Hepatocyte (in vitro differentiated cells): Measurements from ENCODE around the gene RINL.

Source experiments
- CTCF ChIP-seq: fragments of 200-600 bp; sonication (generic); IDR thresholded peaks from 2 replicates; pipeline ENCODE4 v1.5.1; 2016; ENCODE audit warnings: antibody characterized with exemption, mild to moderate bottlenecking; ENCODE audit not compliant: poor library complexity
- EZH2phosphoT487 ChIP-seq: fragments of 200-600 bp; sonication (generic); IDR thresholded peaks from one replicate; pipeline ENCODE4 v1.6.1; 2018; ENCODE audit warnings: antibody characterized with exemption, mild to moderate bottlenecking, low read depth, moderate library complexity; ENCODE audit not compliant: unreplicated experiment, severe bottlenecking

DNA sequence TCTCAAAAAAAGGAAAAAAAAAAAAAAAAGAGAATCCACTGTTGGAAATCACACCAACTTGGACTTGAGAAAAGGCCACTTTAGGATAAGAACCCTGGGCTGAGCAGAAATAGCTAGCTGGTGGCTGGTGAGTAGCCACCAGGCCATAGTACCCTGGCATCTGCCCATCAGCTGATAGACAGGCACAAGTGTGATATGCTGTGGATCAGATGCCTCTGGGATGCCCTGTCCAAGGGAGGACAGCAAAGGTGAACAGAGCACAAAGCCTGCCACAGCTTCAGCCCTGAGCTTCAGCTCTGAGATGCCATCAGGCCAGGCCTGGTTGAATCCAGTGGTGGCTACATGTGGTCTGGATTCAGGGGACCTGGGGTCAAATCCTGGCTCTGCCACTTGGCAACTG lies 12.6 kb upstream of the RINL start:
- TF ChIP-seq CTCF: no peak
- no peak for TF ChIP-seq EZH2phosphoT487
